GM23248 (cell line): ENCODE data around the gene SNX5. TPM values are rescaled to one million over a fixed set of nuclear protein-coding genes. Genes with fewer than 3 reads are reported as not detected.

ENCODE experiments used
- DNase-seq: peaks from one replicate; pipeline ENCODE4 v3.0.0-alpha.2; 2015
- H2AFZ ChIP-seq: fragments of 200-600 bp; sonication (generic); 2 replicates; pipeline ENCODE4 v1.6.1; 2016; ENCODE audit warnings: antibody characterized with exemption
- H3F3A ChIP-seq: fragments of 200-600 bp; sonication (generic); 2 replicates; pipeline ENCODE4 v1.6.1; 2016; ENCODE audit warnings: mild to moderate bottlenecking, antibody characterized with exemption, mixed run types; ENCODE audit not compliant: insufficient read depth
- H3K27ac ChIP-seq: fragments of 200-600 bp; sonication (generic); 2 replicates; pipeline ENCODE4 v1.5.1; 2016; ENCODE audit warnings: mild to moderate bottlenecking
- H3K27me3 ChIP-seq: fragments of 200-600 bp; sonication (generic); replicated peaks from 2 replicates; pipeline ENCODE4 v1.6.1; 2016; ENCODE audit warnings: mild to moderate bottlenecking; ENCODE audit not compliant: insufficient read depth
- H3K36me3 ChIP-seq: fragments of 200-600 bp; sonication (generic); 2 replicates; pipeline ENCODE4 v1.6.1; 2016; ENCODE audit warnings: low read depth, mild to moderate bottlenecking
- H3K4me1 ChIP-seq: fragments of 200-600 bp; sonication (generic); 2 replicates; pipeline ENCODE4 v1.6.1; 2016; ENCODE audit warnings: mild to moderate bottlenecking; ENCODE audit not compliant: insufficient read depth
- H3K4me2 ChIP-seq: fragments of 200-600 bp; sonication (generic); one replicate; pipeline ENCODE4 v1.6.1; 2016; ENCODE audit warnings: mild to moderate bottlenecking; ENCODE audit not compliant: unreplicated experiment
- H3K4me3 ChIP-seq: fragments of 200-600 bp; sonication (generic); 2 replicates; pipeline ENCODE4 v1.5.1; 2016; ENCODE audit warnings: mild to moderate bottlenecking
- H3K79me2 ChIP-seq: fragments of 200-600 bp; sonication (generic); 2 replicates; pipeline ENCODE4 v1.6.1; 2016; ENCODE audit warnings: mild to moderate bottlenecking; ENCODE audit not compliant: insufficient read depth
- H3K9ac ChIP-seq: fragments of 200-600 bp; sonication (generic); 2 replicates; pipeline ENCODE4 v1.6.1; 2016; ENCODE audit warnings: mild to moderate bottlenecking
- H3K9me2 ChIP-seq: fragments of 200-600 bp; sonication (generic); 2 replicates; pipeline ENCODE4 v1.6.1; 2016; ENCODE audit warnings: mixed run types, mild to moderate bottlenecking, moderate library complexity; ENCODE audit not compliant: insufficient read depth
- H3K9me3 ChIP-seq: fragments of 200-600 bp; sonication (generic); one replicate; pipeline ENCODE4 v1.6.1; 2017; ENCODE audit warnings: low read depth
- H4K20me1 ChIP-seq: fragments of 200-600 bp; sonication (generic); 2 replicates; pipeline ENCODE4 v1.6.0; 2016; ENCODE audit not compliant: insufficient read depth
- EZH2 ChIP-seq: fragments of 200-600 bp; sonication (generic); IDR thresholded peaks from 2 replicates; pipeline ENCODE4 v1.6.1; 2018; ENCODE audit warnings: antibody characterized with exemption, mild to moderate bottlenecking; ENCODE audit not compliant: insufficient read depth, poor library complexity, severe bottlenecking
- EZH2phosphoT487 ChIP-seq: fragments of 200-600 bp; sonication (generic); IDR thresholded peaks from 2 replicates; pipeline ENCODE4 v1.6.1; 2018; ENCODE audit warnings: antibody characterized with exemption, moderate library complexity, mild to moderate bottlenecking, low read depth; ENCODE audit not compliant: insufficient read depth
- WGBS, 2 experiments: methylation state at CpG; one replicate each; pipeline ENCODE4 v1.1.6; 2015 to 2017; ENCODE audit warnings: low lambda C conversion rate in 2 of 2, low coverage in 1 of 2; ENCODE audit errors: missing lambda C conversion rate in 2 of 2; 5-methylcytosine and 5-hydroxymethylcytosine counted together
- in situ Hi-C: fragments of 300-500 bp; cut with MboI; formaldehyde crosslinking; loops from 2 replicates; pipeline ENCODE4 v1.15.0; 2020
- polyA plus RNA-seq: library from polyadenylated mRNA; unstranded; fragments of >200 nt; fragmentation: Nextera tagmentation; extraction: Ambion mirVana; gene quantifications from 2 replicates; pipeline ENCODE4 v1.2.1, GENCODE V29; 2016
- total RNA-seq: library from RNA; depleted of rRNA; stranded (reverse); fragments of >200 nt; shearing (Covaris generic); gene quantifications from 2 replicates; pipeline ENCODE4 v1.2.3, GENCODE V29; 2014

SNX5 gene
- total and polyA plus RNA-seq, 2 experiments from 2014 or later, result 65.2 to 70.7 TPM

GRCh38 chr20:18004384-18005031, 35.9 kb upstream of the SNX5 start:
- in situ Hi-C loops, result no loop called here
- Histone ChIP-seq H3K9me2 (no peaks in the 10 kb centered on the region), H3K27me3 (no peaks in the 10 kb centered on the region), H3K4me3 (no peak overlapping the region), H4K20me1 (no peaks in the 10 kb centered on the region), H3K9ac (no peak overlapping the region), H3K27ac (no peak overlapping the region), H3F3A (peaks cover 14% of the 10 kb centered on the region), H3K4me1 (peaks cover 3% of the 10 kb centered on the region; the same call in 1 of the 2 replicates), H3K79me2 (no peaks in the 10 kb centered on the region), H3K4me2 (no peak overlapping the region), H2AFZ (no peak overlapping the region), H3K9me3 (no peaks in the 10 kb centered on the region), H3K36me3 (no peaks in the 10 kb centered on the region)
- TF ChIP-seq EZH2phosphoT487 (no peak), EZH2 (no peak)
- WGBS, 2 experiments, result 70 to 71% methylated on average over 8 of the region's 8 CpGs
- DNase-seq, result no peak

GRCh38 chr20:18003897-18004296, 35.3 kb upstream of the SNX5 start:
- in situ Hi-C loops, result no loop called here
- H3K27me3 ChIP-seq, result no peaks in the 10 kb centered on the region
- H3K4me1 ChIP-seq, result peaks cover 3% of the 10 kb centered on the region; the same call in 1 of the 2 replicates
- H2AFZ ChIP-seq, result no peak overlapping the region
- H4K20me1 ChIP-seq, result no peaks in the 10 kb centered on the region
- H3K4me2 ChIP-seq, result no peak overlapping the region
- H3K36me3 ChIP-seq, result no peaks in the 10 kb centered on the region
- WGBS, 2 experiments, result 64 to 68% methylated on average over 5 of the region's 5 CpGs
- H3K4me3 ChIP-seq, result no peak overlapping the region
- no peak overlapping the region for H3K9ac ChIP-seq
- no peak for TF ChIP-seq EZH2phosphoT487
- no peak for TF ChIP-seq EZH2
- H3K27ac ChIP-seq, result no peak overlapping the region
- no peaks in the 10 kb centered on the region for H3K9me2 ChIP-seq
- H3K9me3 ChIP-seq, result no peaks in the 10 kb centered on the region
- peaks cover 14% of the 10 kb centered on the region for H3F3A ChIP-seq
- H3K79me2 ChIP-seq, result no peaks in the 10 kb centered on the region
- no peak for DNase-seq

- Histone ChIP-seq H3K4me2 (peak overlapping the region; percentile 50), H3K27ac (peak overlapping the region; percentile 26), H3K9ac (no peak overlapping the region), H3K4me3 (no peak overlapping the region), H3K27me3 (no peaks in the 10 kb centered on the region), H3K4me1 (peaks cover 5% of the 10 kb centered on the region; the same call in 1 of the 2 replicates), H3K36me3 (no peaks in the 10 kb centered on the region), H4K20me1 (no peaks in the 10 kb centered on the region), H2AFZ (no peak overlapping the region; the same call in 1 of the 2 replicates), H3K9me3 (no peaks in the 10 kb centered on the region), H3K79me2 (no peaks in the 10 kb centered on the region), H3K9me2 (no peaks in the 10 kb centered on the region), H3F3A (peaks cover 14% of the 10 kb centered on the region)
- DNase-seq, result peak; percentile 94
- in situ Hi-C loops, result no loop called here
- TF ChIP-seq EZH2phosphoT487 (no peak), EZH2 (no peak)
- 34 to 38% methylated on average over 10 of the region's 10 CpGs for WGBS, 2 experiments
Measured at GRCh38 chr20:18001131-18001921, 32.7 kb upstream of the SNX5 start.

GRCh38 chr20:17999566-17999965, 31.0 kb upstream of the SNX5 start:
- Histone ChIP-seq H3K27ac (no peak overlapping the region), H3F3A (peaks cover 14% of the 10 kb centered on the region), H3K4me3 (no peak overlapping the region), H3K9ac (no peak overlapping the region), H3K4me1 (peaks cover 7% of the 10 kb centered on the region; the same call in 1 of the 2 replicates), H3K9me2 (no peaks in the 10 kb centered on the region), H2AFZ (no peak overlapping the region), H3K27me3 (no peaks in the 10 kb centered on the region), H3K4me2 (no peak overlapping the region), H3K9me3 (no peaks in the 10 kb centered on the region), H3K36me3 (no peaks in the 10 kb centered on the region), H3K79me2 (no peaks in the 10 kb centered on the region), H4K20me1 (no peaks in the 10 kb centered on the region)
- TF ChIP-seq EZH2phosphoT487 (no peak), EZH2 (no peak)
- no peak for DNase-seq
- WGBS, 2 experiments, result 69 to 76% methylated on average over 4 of the region's 4 CpGs
- in situ Hi-C loops, result no loop called here
